PFSK-1 (cell line): ENCODE results near the gene CDKN2B-AS1.

ENCODE experiments used
- FOXP2 ChIP-seq: optimal IDR thresholded peaks from 2 replicates; pipeline ENCODE3; 2011; ENCODE audit warnings: borderline replicate concordance, control low read depth, inconsistent platforms; ENCODE audit not compliant: insufficient read depth; ENCODE audit errors: extremely low read length, extremely low read depth
- POLR2AphosphoS5 ChIP-seq: IDR thresholded peaks from 2 replicates; pipeline ENCODE4 v1.6.1; 2012; ENCODE audit warnings: low read depth, mild to moderate bottlenecking, control low read depth, low read length, moderate library complexity
- SIN3A ChIP-seq: IDR thresholded peaks from 2 replicates; pipeline ENCODE4 v1.6.1; 2012; ENCODE audit warnings: mild to moderate bottlenecking, low read length, moderate library complexity, borderline replicate concordance; ENCODE audit not compliant: insufficient read depth
- TAF1 ChIP-seq: IDR thresholded peaks from 2 replicates; pipeline ENCODE4 v1.6.1; 2012; ENCODE audit warnings: low read length, control low read depth, borderline replicate concordance; ENCODE audit not compliant: insufficient read depth
- TF ChIP-seq, protein P1 (sequence below), 2 experiments: IDR thresholded peaks; 2 replicates each; pipeline versions ENCODE4 v1.6.1 to v1.8.0; 2011 to 2012; ENCODE audit warnings: low read depth in 2 of 2, low read length in 2 of 2, control low read depth in 1 of 2, inconsistent platforms in 1 of 2, mild to moderate bottlenecking in 1 of 2, moderate library complexity in 1 of 2; ENCODE audit not compliant: insufficient read depth in 1 of 2

DNA sequence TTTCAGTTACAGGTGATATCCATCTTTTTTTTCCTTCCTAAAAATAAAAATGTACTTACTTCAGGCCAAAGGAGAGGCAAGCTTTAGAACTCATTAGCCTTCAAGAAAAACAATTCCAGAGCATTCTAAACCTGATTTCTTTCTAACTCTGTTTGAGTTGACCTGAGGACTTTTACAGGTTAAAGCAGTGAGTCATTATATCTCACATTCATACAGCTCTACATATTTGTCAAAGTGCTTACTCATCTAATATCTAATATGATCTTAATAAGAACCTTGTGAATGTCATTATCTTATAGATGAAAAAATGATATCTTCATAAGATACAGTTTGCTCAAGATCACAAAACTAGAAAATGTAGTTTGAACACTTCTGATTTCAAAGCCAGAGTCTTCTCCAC, 163.7 kb downstream of the CDKN2B-AS1 start:
- TF ChIP-seq POLR2AphosphoS5, result no peak
- TF ChIP-seq, protein P1, sequence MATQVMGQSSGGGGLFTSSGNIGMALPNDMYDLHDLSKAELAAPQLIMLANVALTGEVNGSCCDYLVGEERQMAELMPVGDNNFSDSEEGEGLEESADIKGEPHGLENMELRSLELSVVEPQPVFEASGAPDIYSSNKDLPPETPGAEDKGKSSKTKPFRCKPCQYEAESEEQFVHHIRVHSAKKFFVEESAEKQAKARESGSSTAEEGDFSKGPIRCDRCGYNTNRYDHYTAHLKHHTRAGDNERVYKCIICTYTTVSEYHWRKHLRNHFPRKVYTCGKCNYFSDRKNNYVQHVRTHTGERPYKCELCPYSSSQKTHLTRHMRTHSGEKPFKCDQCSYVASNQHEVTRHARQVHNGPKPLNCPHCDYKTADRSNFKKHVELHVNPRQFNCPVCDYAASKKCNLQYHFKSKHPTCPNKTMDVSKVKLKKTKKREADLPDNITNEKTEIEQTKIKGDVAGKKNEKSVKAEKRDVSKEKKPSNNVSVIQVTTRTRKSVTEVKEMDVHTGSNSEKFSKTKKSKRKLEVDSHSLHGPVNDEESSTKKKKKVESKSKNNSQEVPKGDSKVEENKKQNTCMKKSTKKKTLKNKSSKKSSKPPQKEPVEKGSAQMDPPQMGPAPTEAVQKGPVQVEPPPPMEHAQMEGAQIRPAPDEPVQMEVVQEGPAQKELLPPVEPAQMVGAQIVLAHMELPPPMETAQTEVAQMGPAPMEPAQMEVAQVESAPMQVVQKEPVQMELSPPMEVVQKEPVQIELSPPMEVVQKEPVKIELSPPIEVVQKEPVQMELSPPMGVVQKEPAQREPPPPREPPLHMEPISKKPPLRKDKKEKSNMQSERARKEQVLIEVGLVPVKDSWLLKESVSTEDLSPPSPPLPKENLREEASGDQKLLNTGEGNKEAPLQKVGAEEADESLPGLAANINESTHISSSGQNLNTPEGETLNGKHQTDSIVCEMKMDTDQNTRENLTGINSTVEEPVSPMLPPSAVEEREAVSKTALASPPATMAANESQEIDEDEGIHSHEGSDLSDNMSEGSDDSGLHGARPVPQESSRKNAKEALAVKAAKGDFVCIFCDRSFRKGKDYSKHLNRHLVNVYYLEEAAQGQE (IDR thresholded peaks at IDR 0.05; ENCODE audit: insufficient read depth in 1 of 2, low read depth in 2 of 2, low read length in 2 of 2), result no peak
- no peak for TF ChIP-seq SIN3A
- TF ChIP-seq TAF1, result no peak
- no peak for TF ChIP-seq FOXP2
